Endothelial cell of umbilical vein (primary cell): ENCODE data around the gene VAV2. TPM values are rescaled to one million over a fixed set of nuclear protein-coding genes. Genes with fewer than 3 reads are reported as not detected.

Experiments used
- BruUV-seq: library from RNA; stranded (reverse); fragments of 400-500 nt; replicated peaks from 2 replicates; lab custom pipeline; 2021; lab: Mats Ljungman, UMichigan
- CTCF ChIA-PET: fragments of 300-600, 350-600 bp; sonication (Branson Sonifier 250); formaldehyde crosslinking; loops from one replicate; lab custom pipeline; 2021; ENCODE audit warnings: antibody characterized with exemption, inconsistent platforms; lab: Charles Lee
- POLR2A ChIA-PET: fragments of 300-600, 350-600 bp; sonication (Branson Sonifier 250); formaldehyde crosslinking; loops from one replicate; lab custom pipeline; 2021; ENCODE audit warnings: antibody characterized with exemption, inconsistent platforms; lab: Charles Lee
- DNase-seq: peaks from one replicate; pipeline ENCODE4 v3.0.0-alpha.2; 2011; ENCODE audit warnings: low read depth, low spot score
- FAIRE-seq: peaks from 2 replicates; lab custom pipeline; 2011; peaks lifted over from hg19 to GRCh38; lab: Jason Lieb, UNC
- H2AFZ ChIP-seq: 2 replicates; pipeline ENCODE4 v1.6.0; 2012; ENCODE audit warnings: low read depth, low read length, control low read depth, inconsistent platforms
- H3K27ac ChIP-seq: 2 replicates; pipeline ENCODE4 v1.5.1; 2011; ENCODE audit warnings: low read depth, mild to moderate bottlenecking, control low read depth, low read length, moderate library complexity; ENCODE audit not compliant: insufficient read depth
- H3K27me3 ChIP-seq, 2 experiments: 2 replicates each; pipeline versions ENCODE4 v1.6.0 to v1.6.1; 2011; ENCODE audit warnings: low read length in 2 of 2, mixed read lengths in 1 of 2; ENCODE audit not compliant: control insufficient read depth in 2 of 2, insufficient read depth in 2 of 2
- H3K36me3 ChIP-seq, 2 experiments: 2 replicates in 1 of 2; 3 replicates in 1 of 2; pipeline ENCODE4 v1.5.1; 2011; ENCODE audit warnings: low read length in 2 of 2, mild to moderate bottlenecking in 1 of 2, moderate library complexity in 1 of 2; ENCODE audit not compliant: control insufficient read depth in 2 of 2, insufficient read depth in 2 of 2; ENCODE audit errors: extremely low read depth in 1 of 2
- H3K4me1 ChIP-seq: 3 replicates; pipeline ENCODE4 v1.5.1; 2011; ENCODE audit warnings: mild to moderate bottlenecking, low read length; ENCODE audit not compliant: control insufficient read depth, insufficient read depth; ENCODE audit errors: extremely low read depth
- H3K4me2 ChIP-seq: 2 replicates; pipeline ENCODE4 v1.6.1; 2011; ENCODE audit warnings: low read length, control low read depth, mixed read lengths; ENCODE audit not compliant: insufficient read depth
- H3K4me3 ChIP-seq, 3 experiments: fragments of 200-600 bp in 1 of 3; sonication (generic), shearing (Covaris generic) in 1 of 3; replicated peaks in 1 of 3; 2 replicates each; pipeline ENCODE4 v1.5.1; 2011 to 2016; ENCODE audit warnings: control low read depth in 3 of 3, low read length in 3 of 3, mild to moderate bottlenecking in 2 of 3, inconsistent platforms in 1 of 3, low read depth in 1 of 3, moderate library complexity in 1 of 3; ENCODE audit not compliant: insufficient read depth in 1 of 3
- H3K79me2 ChIP-seq: 2 replicates; pipeline ENCODE4 v1.6.0; 2012; ENCODE audit warnings: low read length, inconsistent platforms; ENCODE audit not compliant: control insufficient read depth, insufficient read depth
- H3K9ac ChIP-seq: replicated peaks from 2 replicates; pipeline ENCODE3; 2011; ENCODE audit warnings: low read length, control low read depth; ENCODE audit not compliant: insufficient read depth; ENCODE audit errors: extremely low read depth
- H3K9me1 ChIP-seq: replicated peaks from 3 replicates; pipeline ENCODE4 v1.6.0; 2011; ENCODE audit warnings: mild to moderate bottlenecking, low read length; ENCODE audit not compliant: control insufficient read depth, insufficient read depth; ENCODE audit errors: extremely low read depth
- H3K9me3 ChIP-seq: replicated peaks from 2 replicates; pipeline ENCODE4 v1.5.1; 2012; ENCODE audit warnings: low read length, inconsistent platforms; ENCODE audit not compliant: control insufficient read depth, insufficient read depth
- H4K20me1 ChIP-seq: replicated peaks from 2 replicates; pipeline ENCODE3; 2011; ENCODE audit warnings: mild to moderate bottlenecking, low read length; ENCODE audit not compliant: control insufficient read depth, insufficient read depth; ENCODE audit errors: extremely low read depth
- CTCF ChIP-seq, 2 donors: IDR thresholded peaks; 1 replicate in 1 of 2; 2 replicates in 1 of 2; pipeline ENCODE4 v1.5.1; 2011; ENCODE audit warnings: low read length in 2 of 2, mild to moderate bottlenecking in 2 of 2, moderate library complexity in 2 of 2, control low read depth in 1 of 2, inconsistent platforms in 1 of 2, low read depth in 1 of 2; ENCODE audit not compliant: insufficient read depth in 1 of 2; ENCODE audit errors: extremely low read depth in 1 of 2
- EZH2 ChIP-seq: IDR thresholded peaks from 2 replicates; pipeline ENCODE4 v1.6.1; 2012; ENCODE audit warnings: borderline replicate concordance, low read depth, mild to moderate bottlenecking, moderate library complexity, low read length, inconsistent platforms; ENCODE audit not compliant: severe bottlenecking
- FOS ChIP-seq: IDR thresholded peaks from 2 replicates; pipeline ENCODE4 v1.6.1; 2011; ENCODE audit warnings: mild to moderate bottlenecking, low read length, moderate library complexity, borderline replicate concordance; ENCODE audit not compliant: insufficient read depth
- GATA2 ChIP-seq: IDR thresholded peaks from 2 replicates; pipeline ENCODE4 v1.7.0; 2011; ENCODE audit warnings: low read depth, mild to moderate bottlenecking, moderate library complexity, mixed read lengths, low read length; ENCODE audit not compliant: insufficient read length, insufficient read depth
- JUN ChIP-seq: IDR thresholded peaks from 2 replicates; pipeline ENCODE4 v1.6.1; 2011; ENCODE audit warnings: borderline replicate concordance, low read depth; ENCODE audit not compliant: insufficient read length, insufficient read depth
- MAX ChIP-seq: IDR thresholded peaks from 2 replicates; pipeline ENCODE4 v1.6.1; 2011; ENCODE audit not compliant: insufficient read depth, insufficient read length
- MYC ChIP-seq: IDR thresholded peaks from one replicate; pipeline ENCODE4 v1.6.1; 2011; ENCODE audit warnings: mild to moderate bottlenecking, low read depth, low read length
- POLR2A ChIP-seq: IDR thresholded peaks from 2 replicates; pipeline ENCODE4 v1.6.1; 2012; ENCODE audit warnings: low read depth, mild to moderate bottlenecking, control low read depth, low read length
- POLR2AphosphoS5 ChIP-seq: IDR thresholded peaks from 2 replicates; pipeline ENCODE4 v1.6.1; 2012; ENCODE audit warnings: low read depth, mild to moderate bottlenecking, control low read depth, low read length, moderate library complexity; ENCODE audit not compliant: insufficient read depth
- dilution Hi-C: fragments of 300-500 bp; cut with MboI; formaldehyde crosslinking; loops from one replicate; pipeline ENCODE4 v1.15.0; 2019; ENCODE audit warnings: low sequenced_read_pairs; ENCODE audit not compliant: extremely low pct_ligation_motif_present
- intact Hi-C: fragments of 100-400 bp; cut with micrococcal nuclease; formaldehyde crosslinking; loops from one replicate; pipeline ENCODE4 v1.10.0; 2022
- polyA plus RNA-seq, 4 experiments: library from polyadenylated mRNA; depleted of rRNA in 3 of 4; stranded (reverse) in 3 of 4; unstranded in 1 of 4; fragments of >200 nt; gene quantifications; 2 replicates each; pipeline versions ENCODE4 v1.2.1 to v1.2.3, GENCODE V29; 2011 to 2012; ENCODE audit warnings: missing spikeins in 1 of 4
- total RNA-seq: library from RNA; stranded (reverse); gene quantifications from 2 replicates; pipeline ENCODE4 v1.2.3, GENCODE V29; 2021

The VAV2 gene
- total and polyA plus RNA-seq, 2 donors (not counting 3 experiments of a cell fraction or from before 2014, with no cell fraction given): 10.6 to 30.6 TPM

- no peaks in the 10 kb centered on the region for H3K9me1 ChIP-seq
- POLR2A ChIA-PET: no interaction called here
- H3K4me2 ChIP-seq: no peak overlapping the region
- dilution Hi-C loops (no loop called here), intact Hi-C loops (no loop called here)
- BruUV-seq: no TSS peak
- FAIRE-seq (no peak), DNase-seq (no peak)
- no peak overlapping the region for H3K4me3 ChIP-seq
- H2AFZ ChIP-seq: no peak overlapping the region
- no peaks in the 10 kb centered on the region for H3K9me3 ChIP-seq
- no peak overlapping the region for H3K9ac ChIP-seq
- no peaks in the 10 kb centered on the region for H3K4me1 ChIP-seq
- H3K27ac ChIP-seq: no peak overlapping the region
- TF ChIP-seq JUN (no peak), MAX (no peak), POLR2A (no peak), MYC (no peak), POLR2AphosphoS5 (no peak), FOS (no peak), GATA2 (no peak), EZH2 (no peak), CTCF (IDR thresholded peaks at IDR 0.05; ENCODE audit: extremely low read depth in 1 of 2, insufficient read depth in 1 of 2, low read depth in 1 of 2, low read length in 2 of 2) (no peak)
- no peaks in the 10 kb centered on the region for H4K20me1 ChIP-seq
- H3K79me2 ChIP-seq: no peaks in the 10 kb centered on the region
- H3K36me3 ChIP-seq: no peaks in the 10 kb centered on the region
- H3K27me3 ChIP-seq: no peaks in the 10 kb centered on the region
- CTCF ChIA-PET: interaction anchor here (1.0 kb wide), 1 partner anchor 13 kb away, joined by 3 read pairs; no protein-coding TSS in a partner anchor
These were observed 262.4 kb downstream of the VAV2 start for GRCh38 chr9:133729617-133730281.
